ENCODE measurements around the gene GPC2. TPM values are rescaled to one million over a fixed set of nuclear protein-coding genes. Genes with fewer than 3 reads are reported as not detected.

GPC2 gene
- total RNA-seq, 1 donor from 2014 or later: 14.7 TPM

DNA sequence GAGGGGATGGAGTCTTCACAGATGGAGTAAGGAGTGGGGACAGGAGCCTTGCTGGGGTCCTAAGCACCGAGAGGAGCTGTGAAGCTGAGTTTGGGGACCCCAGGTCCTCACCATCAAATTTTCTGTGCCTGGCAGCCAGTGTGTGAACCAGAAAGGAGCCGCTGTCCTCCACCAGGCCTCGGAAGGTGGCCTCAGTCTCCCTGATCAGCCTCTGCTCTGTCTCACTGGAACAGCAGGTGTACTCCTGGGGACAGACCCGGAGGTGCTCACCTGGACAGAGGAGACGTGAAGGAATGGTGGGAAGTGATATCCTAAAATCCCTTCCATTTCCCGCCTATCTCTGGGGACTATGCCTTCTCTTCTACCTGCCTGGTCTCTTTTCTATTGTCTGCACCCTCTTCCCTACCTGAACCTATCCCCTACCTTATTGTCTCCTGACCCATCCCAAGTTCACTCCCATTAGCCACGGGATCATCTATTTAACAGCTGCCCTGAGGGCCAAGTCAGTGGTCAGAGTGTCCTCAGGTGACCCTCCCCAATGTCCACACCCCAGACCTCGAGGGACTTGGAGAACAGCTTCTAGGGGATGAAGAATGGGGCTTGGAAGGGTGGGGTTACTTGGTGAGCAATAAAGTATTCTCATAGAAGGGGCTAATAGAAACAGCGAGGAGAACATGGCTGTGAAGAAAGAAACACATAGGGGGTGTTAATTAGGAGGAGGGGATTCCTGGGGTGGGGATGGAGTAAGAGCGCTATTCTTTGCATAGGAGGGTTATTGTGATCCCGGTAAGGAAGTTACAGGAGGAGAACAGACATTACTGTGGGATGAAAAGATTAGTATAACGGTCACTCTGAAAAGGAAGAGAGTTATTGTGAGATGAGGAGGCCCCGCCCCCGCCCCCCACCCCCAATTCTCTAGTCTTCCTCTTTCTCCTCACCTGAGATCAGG, 811 bp downstream of the GPC2 start:
- no peak for DNase-seq (ENCODE audit: low read depth)
- TF ChIP-seq CTCF (IDR thresholded peaks at IDR 0.05; ENCODE audit: insufficient read depth, low read length, poor library complexity, severe bottlenecking): no peak
- H3K4me3 ChIP-seq (ENCODE audit: low read depth, low read length): peak overlapping the region; percentile 80
- peaks cover 6% of the 10 kb centered on the region for H3K27me3 ChIP-seq (ENCODE audit: control insufficient read depth, insufficient read depth, low read length)
- H3K36me3 ChIP-seq (ENCODE audit: control insufficient read depth, insufficient read depth, low read length): no peaks in the 10 kb centered on the region

GRCh38 chr7:100175296-100175935, 1.8 kb downstream of the GPC2 start:
- no peak for DNase-seq (ENCODE audit: low read depth)
- TF ChIP-seq CTCF (IDR thresholded peaks at IDR 0.05; ENCODE audit: insufficient read depth, low read length, poor library complexity, severe bottlenecking): no peak
- Histone ChIP-seq H3K36me3 (ENCODE audit: control insufficient read depth, insufficient read depth, low read length) (no peaks in the 10 kb centered on the region), H3K27me3 (ENCODE audit: control insufficient read depth, insufficient read depth, low read length) (peaks cover 9% of the 10 kb centered on the region), H3K4me3 (ENCODE audit: low read depth, low read length) (no peak overlapping the region)

DNA sequence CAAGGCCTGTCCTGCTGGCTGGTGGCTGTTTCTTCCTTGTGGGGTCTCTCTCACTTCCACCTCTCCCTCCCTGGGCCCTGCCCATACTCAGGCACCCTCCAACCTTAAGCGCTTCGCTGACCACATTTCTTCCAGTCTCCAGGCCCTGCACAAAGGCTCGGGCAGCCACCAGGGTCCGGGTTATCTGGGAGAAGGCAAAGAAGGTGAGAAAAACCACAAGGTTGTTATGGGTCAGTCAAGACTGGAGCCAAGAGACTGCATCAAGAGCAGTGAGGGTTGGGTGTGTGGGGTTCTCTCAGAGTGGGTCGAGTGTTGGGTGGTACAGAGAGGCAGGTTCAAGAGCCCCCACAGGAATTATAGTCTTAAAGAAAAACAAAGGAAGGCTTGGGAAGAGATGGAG, 2.6 kb downstream of the GPC2 start:
- TF ChIP-seq CTCF (IDR thresholded peaks at IDR 0.05; ENCODE audit: insufficient read depth, low read length, poor library complexity, severe bottlenecking): no peak
- Histone ChIP-seq H3K4me3 (ENCODE audit: low read depth, low read length) (no peak overlapping the region), H3K36me3 (ENCODE audit: control insufficient read depth, insufficient read depth, low read length) (no peaks in the 10 kb centered on the region), H3K27me3 (ENCODE audit: control insufficient read depth, insufficient read depth, low read length) (peaks cover 9% of the 10 kb centered on the region)
- DNase-seq (ENCODE audit: low read depth): no peak

DNA sequence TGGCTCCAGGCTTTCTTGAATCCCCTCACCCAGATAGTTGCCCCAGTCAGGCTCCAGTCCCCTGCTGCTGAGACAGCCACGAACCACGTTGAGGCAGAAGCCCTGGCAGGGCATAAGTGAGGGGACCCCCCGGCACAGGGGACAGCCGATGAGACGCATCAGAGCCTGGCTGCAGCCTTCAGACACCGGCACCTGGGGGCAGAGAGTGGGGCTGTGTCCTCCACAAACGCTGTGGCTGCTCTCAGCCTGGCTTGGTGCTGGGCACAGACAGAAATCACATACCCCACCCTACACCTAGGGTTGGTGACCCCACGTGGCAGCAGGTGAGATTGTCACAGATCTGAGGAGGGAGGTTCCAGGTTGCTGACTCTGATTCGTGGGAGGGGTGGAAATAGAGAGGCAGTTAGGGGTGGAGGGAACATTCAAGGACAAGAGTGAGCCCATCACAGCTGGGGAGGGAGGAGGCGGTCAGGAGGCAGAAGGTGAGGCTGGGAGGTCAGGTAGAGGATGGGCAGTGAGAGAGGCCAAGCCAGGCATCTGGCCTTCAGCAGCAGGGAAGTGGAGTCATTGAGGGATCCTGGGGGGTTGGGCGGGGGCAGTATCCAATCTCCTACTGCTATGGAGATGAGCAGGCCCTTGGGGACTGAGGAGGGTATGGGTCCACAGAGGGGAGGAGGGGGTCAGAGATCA, 3.2 kb downstream of the GPC2 start:
- Histone ChIP-seq H3K27me3 (ENCODE audit: control insufficient read depth, insufficient read depth, low read length) (peaks cover 9% of the 10 kb centered on the region), H3K36me3 (ENCODE audit: control insufficient read depth, insufficient read depth, low read length) (no peaks in the 10 kb centered on the region), H3K4me3 (ENCODE audit: low read depth, low read length) (no peak overlapping the region)
- no peak for TF ChIP-seq CTCF (IDR thresholded peaks at IDR 0.05; ENCODE audit: insufficient read depth, low read length, poor library complexity, severe bottlenecking)
- DNase-seq (ENCODE audit: low read depth): no peak

DNA sequence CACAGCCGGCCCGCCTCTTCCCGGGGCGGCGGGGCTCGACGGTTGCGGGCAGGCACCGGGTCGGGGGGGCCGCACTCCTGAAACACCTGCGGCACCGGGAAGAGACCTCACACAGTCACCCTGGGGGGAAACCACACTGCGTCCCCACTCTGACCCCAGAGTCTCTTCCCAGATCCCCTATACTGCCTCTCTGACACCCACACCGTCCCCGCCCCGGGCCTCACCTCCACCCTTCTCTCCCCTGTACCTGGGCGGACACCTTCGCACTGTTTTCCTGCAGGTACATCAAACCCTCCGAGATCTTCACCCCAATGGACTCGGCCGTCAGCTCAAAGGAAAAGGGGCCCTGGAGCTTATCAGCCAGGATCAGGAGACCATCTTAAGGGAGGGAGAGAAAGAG, 5.3 kb downstream of the GPC2 start:
- H3K36me3 ChIP-seq (ENCODE audit: control insufficient read depth, insufficient read depth, low read length): no peaks in the 10 kb centered on the region
- peak overlapping the region; percentile 7 for H3K4me3 ChIP-seq (ENCODE audit: low read depth, low read length)
- DNase-seq (ENCODE audit: low read depth): no peak
- peaks cover 23% of the 10 kb centered on the region for H3K27me3 ChIP-seq (ENCODE audit: control insufficient read depth, insufficient read depth, low read length)
- no peak for TF ChIP-seq CTCF (IDR thresholded peaks at IDR 0.05; ENCODE audit: insufficient read depth, low read length, poor library complexity, severe bottlenecking)
